GM12873 (cell line): Measurements from ENCODE around the gene DGKG.

Experiments used
- TF ChIP-seq, protein P1 (sequence below): IDR thresholded peaks from 2 replicates; pipeline ENCODE4 v1.5.1; 2012; ENCODE audit warnings: low read depth, mild to moderate bottlenecking, moderate library complexity, low read length, control low read depth; ENCODE audit not compliant: insufficient read depth; ENCODE audit errors: missing control alignments

DGKG gene

DNA sequence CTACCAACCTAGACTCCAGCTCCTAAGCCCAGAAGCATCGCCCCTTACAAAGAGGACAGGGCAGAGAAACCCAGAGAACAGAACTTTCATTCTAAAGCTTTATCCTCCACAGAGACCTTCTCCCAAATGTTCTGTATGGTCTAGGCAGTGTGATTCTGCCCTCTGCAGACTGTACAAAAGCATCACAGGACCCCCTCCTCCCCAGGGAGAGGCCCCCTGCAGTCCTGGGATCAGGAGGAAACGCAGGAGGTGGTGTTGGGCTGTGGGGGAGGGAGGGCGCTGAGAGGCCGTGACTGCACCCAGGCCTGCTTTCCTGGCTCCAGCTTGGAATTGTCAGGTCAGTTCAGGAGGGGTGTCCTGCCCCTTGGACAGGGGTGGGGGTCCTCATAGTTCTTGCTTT is 101.3 kb downstream of the DGKG start:
- TF ChIP-seq, protein P1, sequence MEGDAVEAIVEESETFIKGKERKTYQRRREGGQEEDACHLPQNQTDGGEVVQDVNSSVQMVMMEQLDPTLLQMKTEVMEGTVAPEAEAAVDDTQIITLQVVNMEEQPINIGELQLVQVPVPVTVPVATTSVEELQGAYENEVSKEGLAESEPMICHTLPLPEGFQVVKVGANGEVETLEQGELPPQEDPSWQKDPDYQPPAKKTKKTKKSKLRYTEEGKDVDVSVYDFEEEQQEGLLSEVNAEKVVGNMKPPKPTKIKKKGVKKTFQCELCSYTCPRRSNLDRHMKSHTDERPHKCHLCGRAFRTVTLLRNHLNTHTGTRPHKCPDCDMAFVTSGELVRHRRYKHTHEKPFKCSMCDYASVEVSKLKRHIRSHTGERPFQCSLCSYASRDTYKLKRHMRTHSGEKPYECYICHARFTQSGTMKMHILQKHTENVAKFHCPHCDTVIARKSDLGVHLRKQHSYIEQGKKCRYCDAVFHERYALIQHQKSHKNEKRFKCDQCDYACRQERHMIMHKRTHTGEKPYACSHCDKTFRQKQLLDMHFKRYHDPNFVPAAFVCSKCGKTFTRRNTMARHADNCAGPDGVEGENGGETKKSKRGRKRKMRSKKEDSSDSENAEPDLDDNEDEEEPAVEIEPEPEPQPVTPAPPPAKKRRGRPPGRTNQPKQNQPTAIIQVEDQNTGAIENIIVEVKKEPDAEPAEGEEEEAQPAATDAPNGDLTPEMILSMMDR = no peak

DNA sequence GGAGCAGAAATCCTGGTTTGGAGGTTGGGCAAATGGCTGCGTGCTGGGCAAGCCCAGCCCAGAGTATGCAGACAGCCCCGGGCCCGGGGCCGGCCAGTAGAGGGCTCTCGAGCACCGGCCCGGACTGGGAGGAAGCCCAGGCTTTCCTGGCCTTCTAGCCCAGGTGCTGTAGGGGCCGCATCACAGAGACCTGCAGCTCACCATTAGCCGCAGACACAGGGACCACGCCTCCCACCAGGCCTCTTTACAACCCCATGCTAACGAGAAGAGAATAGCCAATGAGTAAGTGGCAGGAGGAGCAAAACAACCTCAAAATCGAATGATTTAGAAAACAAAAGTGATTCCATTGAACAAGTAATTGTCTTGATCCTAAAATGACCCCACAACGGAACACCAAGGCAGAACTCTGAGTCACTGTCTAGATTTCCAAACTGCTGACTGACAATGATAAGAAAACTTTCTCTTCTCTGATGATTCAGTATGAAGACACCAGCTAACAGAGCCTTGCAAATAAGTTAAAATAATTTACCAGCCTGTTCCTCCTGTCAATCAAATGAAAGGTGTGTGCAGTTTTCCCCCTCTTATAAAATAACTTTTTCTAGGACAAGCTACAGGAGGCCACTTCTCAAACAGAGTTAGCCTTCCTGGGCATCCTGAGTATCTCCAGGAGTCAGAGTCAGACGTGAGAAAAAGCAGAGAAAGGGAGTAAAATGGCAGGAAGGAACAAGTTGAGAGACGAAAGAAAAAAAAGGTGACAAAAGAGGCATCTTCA is 102.2 kb downstream of the DGKG start:
- TF ChIP-seq, protein P1 = peak; percentile 92

DNA sequence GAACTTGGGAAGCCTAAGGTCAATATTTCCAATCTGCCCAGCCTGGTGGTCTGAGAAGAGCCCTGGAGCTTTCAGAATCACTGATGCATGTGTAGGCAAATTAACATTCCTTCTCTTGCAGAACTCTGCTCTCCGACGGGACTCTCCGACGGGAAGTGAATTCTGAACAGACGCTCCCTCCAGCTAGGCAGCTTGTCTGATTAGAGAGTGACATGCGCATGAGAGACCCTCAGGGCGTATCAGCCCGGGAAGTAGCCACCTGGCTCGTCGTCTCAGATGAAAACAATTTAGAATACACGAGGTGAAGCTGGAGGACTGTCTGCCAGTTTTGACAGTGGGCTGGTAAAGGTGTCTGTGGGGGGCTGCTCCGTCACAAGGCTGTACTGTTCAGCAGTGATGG is 103.1 kb downstream of the DGKG start:
- TF ChIP-seq, protein P1 = no peak

DNA sequence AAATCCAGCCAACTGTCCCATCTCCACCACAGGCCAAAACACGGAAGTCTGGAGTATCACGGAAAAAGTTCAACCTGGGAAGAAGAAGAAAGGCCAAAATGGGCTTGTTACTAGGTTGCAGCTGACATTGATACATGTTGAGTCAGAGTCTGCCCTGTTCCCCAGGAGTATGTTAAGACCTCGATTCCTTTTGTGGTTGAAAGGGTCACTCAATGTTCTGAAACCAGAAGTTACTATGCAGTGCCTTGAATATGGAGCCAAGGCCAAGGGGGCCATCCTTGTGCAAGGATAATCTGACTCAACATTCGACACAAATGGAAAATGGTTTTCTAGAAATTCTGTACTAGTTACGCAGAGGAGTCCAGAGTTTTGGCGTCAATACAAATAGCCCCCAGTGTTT is 104.2 kb downstream of the DGKG start:
- TF ChIP-seq, protein P1 = no peak

DNA sequence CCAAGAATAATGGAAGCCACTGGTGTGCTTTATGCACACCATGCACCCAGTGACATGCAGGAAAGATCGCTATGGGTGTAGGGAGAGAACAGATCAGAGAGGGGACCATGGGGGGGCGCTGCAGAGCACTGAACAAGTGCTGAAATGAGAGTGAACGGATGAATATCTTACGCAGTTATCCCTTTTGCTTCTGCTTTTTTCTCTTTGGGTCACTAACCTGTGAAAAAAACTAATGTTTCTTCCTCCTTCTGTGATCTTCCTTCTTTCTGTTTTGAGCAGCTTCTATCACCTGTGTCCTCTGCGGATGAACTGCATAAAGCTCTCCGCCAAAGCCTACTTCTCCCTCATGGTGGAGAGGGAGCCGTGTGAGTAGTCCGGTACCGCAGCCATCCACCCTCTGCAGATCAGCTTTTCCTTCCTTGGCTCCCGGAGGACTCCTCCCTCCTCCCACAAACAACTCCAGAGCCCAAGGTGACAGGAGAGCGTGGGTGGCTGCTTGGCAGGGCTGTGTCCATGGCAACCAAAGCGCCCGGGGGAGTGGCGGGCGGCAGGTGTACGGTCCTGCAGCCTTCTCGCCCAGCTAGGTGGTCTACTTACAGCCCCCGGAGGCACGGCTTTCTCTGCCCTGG is 106.2 kb downstream of the DGKG start:
- TF ChIP-seq, protein P1 = peak; percentile 85

DNA sequence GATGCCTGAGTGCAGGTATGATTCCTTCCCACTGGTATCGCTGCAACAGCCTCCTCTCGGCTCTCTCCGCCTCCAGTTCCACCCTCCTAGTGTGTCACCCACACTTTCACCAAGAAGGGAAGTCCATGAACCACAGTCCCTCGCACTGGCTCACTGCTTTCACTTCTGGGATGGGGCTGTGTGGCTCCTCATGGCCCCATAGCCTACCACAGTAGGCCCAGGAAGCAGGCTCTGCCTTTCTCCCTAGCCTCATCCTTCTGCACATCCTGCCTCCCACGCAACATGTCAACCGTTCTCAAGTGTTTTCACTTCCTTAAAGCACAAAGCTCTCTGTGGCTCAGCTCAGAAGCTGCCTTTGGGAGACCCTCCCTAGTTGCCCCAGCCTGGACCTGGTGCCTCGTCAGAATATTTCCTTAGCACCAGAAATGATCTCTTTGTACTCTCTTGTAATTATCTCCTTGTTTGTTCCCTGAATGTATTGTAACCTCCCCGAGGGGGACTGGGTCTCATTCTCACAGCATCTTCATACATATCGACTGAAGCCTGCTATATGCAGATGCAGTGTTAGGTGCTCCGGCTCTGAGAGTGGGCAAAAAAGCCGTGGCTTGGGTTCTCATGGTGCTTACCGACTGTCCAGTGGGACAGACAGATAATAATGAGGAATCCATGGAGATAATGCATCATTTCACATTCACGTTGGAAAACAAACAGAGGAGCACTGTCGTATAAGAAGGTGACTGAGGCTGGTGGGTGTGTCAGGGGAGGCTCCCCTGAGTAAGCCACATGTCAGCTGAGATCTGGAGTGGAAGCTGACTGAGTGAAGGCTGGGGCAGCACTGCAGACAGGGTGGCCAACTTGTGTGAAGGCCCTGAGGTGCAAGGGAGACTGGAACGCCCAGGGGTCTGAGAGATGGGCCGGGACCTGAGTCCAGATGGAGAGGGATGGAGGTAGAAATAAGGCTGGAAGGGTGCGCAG is 107.1 kb downstream of the DGKG start:
- TF ChIP-seq, protein P1 = no peak
